Hepatocyte (in vitro differentiated cells): ENCODE data around the gene CUBN. TPM values are rescaled to one million over a fixed set of nuclear protein-coding genes. Genes with fewer than 3 reads are reported as not detected.

Experiments used
- DNase-seq: peaks from one replicate; pipeline ENCODE4 v3.0.0-alpha.2; 2016; ENCODE audit warnings: low spot score
- H2AFZ ChIP-seq: fragments of 200-600 bp; sonication (generic); 2 replicates; pipeline ENCODE4 v1.6.0; 2016; ENCODE audit warnings: antibody characterized with exemption, mild to moderate bottlenecking
- H3K27ac ChIP-seq: fragments of 200-600 bp; sonication (generic); 2 replicates; pipeline ENCODE4 v1.5.1; 2016; ENCODE audit warnings: mild to moderate bottlenecking
- H3K27me3 ChIP-seq: fragments of 200-600 bp; sonication (generic); 2 replicates; pipeline ENCODE4 v1.6.1; 2016
- H3K36me3 ChIP-seq: fragments of 200-600 bp; sonication (generic); replicated peaks from 2 replicates; pipeline ENCODE4 v1.5.1; 2016; ENCODE audit warnings: low read depth; ENCODE audit not compliant: insufficient read depth
- H3K4me1 ChIP-seq: fragments of 200-600 bp; sonication (generic); 2 replicates; pipeline ENCODE4 v1.5.1; 2016; ENCODE audit warnings: mild to moderate bottlenecking, moderate library complexity; ENCODE audit not compliant: insufficient read depth
- H3K4me2 ChIP-seq: fragments of 200-600 bp; sonication (generic); 2 replicates; pipeline ENCODE4 v1.6.0; 2016
- H3K4me3 ChIP-seq: fragments of 200-600 bp; sonication (generic); 2 replicates; pipeline ENCODE4 v1.5.1; 2016; ENCODE audit warnings: mild to moderate bottlenecking
- H3K79me2 ChIP-seq: fragments of 200-600 bp; sonication (generic); 2 replicates; pipeline ENCODE4 v1.6.0; 2017; ENCODE audit warnings: mild to moderate bottlenecking
- H3K9me2 ChIP-seq: fragments of 200-600 bp; sonication (generic); replicated peaks from 2 replicates; pipeline ENCODE4 v1.6.0; 2017; ENCODE audit warnings: mild to moderate bottlenecking; ENCODE audit not compliant: insufficient read depth
- H3K9me3 ChIP-seq: fragments of 200-600 bp; sonication (generic); 2 replicates; pipeline ENCODE4 v1.5.1; 2016; ENCODE audit warnings: low read depth, mild to moderate bottlenecking
- H4K20me1 ChIP-seq: fragments of 200-600 bp; sonication (generic); 2 replicates; pipeline ENCODE4 v1.6.0; 2016; ENCODE audit warnings: mild to moderate bottlenecking; ENCODE audit not compliant: insufficient read depth, poor library complexity, severe bottlenecking
- CTCF ChIP-seq: fragments of 200-600 bp; sonication (generic); IDR thresholded peaks from 2 replicates; pipeline ENCODE4 v1.5.1; 2016; ENCODE audit warnings: antibody characterized with exemption, mild to moderate bottlenecking; ENCODE audit not compliant: poor library complexity
- EZH2 ChIP-seq: fragments of 200-600 bp; sonication (generic); IDR thresholded peaks from 2 replicates; pipeline ENCODE4 v1.6.1; 2016; ENCODE audit warnings: antibody characterized with exemption, mild to moderate bottlenecking, borderline replicate concordance
- EZH2phosphoT487 ChIP-seq: fragments of 200-600 bp; sonication (generic); IDR thresholded peaks from one replicate; pipeline ENCODE4 v1.6.1; 2018; ENCODE audit warnings: antibody characterized with exemption, mild to moderate bottlenecking, low read depth, moderate library complexity; ENCODE audit not compliant: unreplicated experiment, severe bottlenecking
- WGBS: methylation state at CpG from one replicate; pipeline ENCODE4 v1.1.6; 2016; ENCODE audit warnings: low lambda C conversion rate; ENCODE audit errors: missing lambda C conversion rate; 5-methylcytosine and 5-hydroxymethylcytosine counted together
- polyA plus RNA-seq: library from polyadenylated mRNA; unstranded; fragments of >200 nt; fragmentation: Nextera tagmentation; extraction: Ambion mirVana; gene quantifications from 2 replicates; pipeline ENCODE4 v1.2.1, GENCODE V29; 2016
- total RNA-seq: library from RNA; depleted of rRNA; stranded (reverse); fragments of >200 nt; gene quantifications from 2 replicates; pipeline ENCODE4 v1.2.3, GENCODE V29; 2014

CUBN gene
- total and polyA plus RNA-seq, 2 experiments from 2014 or later = 2.0 to 10.6 TPM

- H3K79me2 ChIP-seq = no peaks in the 10 kb centered on the region
- H3K4me1 ChIP-seq = no peaks in the 10 kb centered on the region
- 89% methylated on average over 4 of the region's 4 CpGs for WGBS
- H3K36me3 ChIP-seq = no peaks in the 10 kb centered on the region
- TF ChIP-seq EZH2 (no peak), EZH2phosphoT487 (no peak), CTCF (no peak)
- no peak overlapping the region for H3K4me2 ChIP-seq
- no peaks in the 10 kb centered on the region for H3K9me2 ChIP-seq
- no peaks in the 10 kb centered on the region for H3K9me3 ChIP-seq
- peak overlapping the region; percentile 3 for H3K27ac ChIP-seq
- no peaks in the 10 kb centered on the region for H4K20me1 ChIP-seq
- no peaks in the 10 kb centered on the region for H3K27me3 ChIP-seq
- DNase-seq = no peak
- H3K4me3 ChIP-seq = no peak overlapping the region
- H2AFZ ChIP-seq = no peak overlapping the region
Observed at GRCh38 chr10:17092216-17092944, 37.2 kb downstream of the CUBN start.

- H3K36me3 ChIP-seq = no peaks in the 10 kb centered on the region
- H3K9me2 ChIP-seq = no peaks in the 10 kb centered on the region
- no peaks in the 10 kb centered on the region for H4K20me1 ChIP-seq
- TF ChIP-seq CTCF (no peak), EZH2phosphoT487 (no peak), EZH2 (no peak)
- H3K4me1 ChIP-seq = no peaks in the 10 kb centered on the region
- H3K4me3 ChIP-seq = no peak overlapping the region
- no peak overlapping the region for H2AFZ ChIP-seq
- no peak for DNase-seq
- H3K27me3 ChIP-seq = no peaks in the 10 kb centered on the region
- no peak overlapping the region for H3K4me2 ChIP-seq
- WGBS = 82% methylated on average over 5 of the region's 5 CpGs
- no peaks in the 10 kb centered on the region for H3K9me3 ChIP-seq
- no peak overlapping the region for H3K27ac ChIP-seq
- no peaks in the 10 kb centered on the region for H3K79me2 ChIP-seq
Observed at GRCh38 chr10:17088118-17088806, 41.3 kb downstream of the CUBN start.

- Histone ChIP-seq H4K20me1 (no peaks in the 10 kb centered on the region), H3K4me2 (no peak overlapping the region), H3K4me3 (no peak overlapping the region), H3K27ac (no peak overlapping the region), H3K9me2 (no peaks in the 10 kb centered on the region), H3K79me2 (no peaks in the 10 kb centered on the region), H3K4me1 (no peaks in the 10 kb centered on the region), H3K27me3 (no peaks in the 10 kb centered on the region), H2AFZ (no peak overlapping the region), H3K9me3 (no peaks in the 10 kb centered on the region), H3K36me3 (no peaks in the 10 kb centered on the region)
- TF ChIP-seq EZH2 (no peak), EZH2phosphoT487 (no peak), CTCF (no peak)
- DNase-seq = no peak
- 97% methylated on average over 3 of the region's 3 CpGs for WGBS
Observed at GRCh38 chr10:17086865-17087367, 42.7 kb downstream of the CUBN start.
